ENCODE measurements around the gene IQSEC1. TPM values are rescaled to one million over a fixed set of nuclear protein-coding genes. Genes with fewer than 3 reads are reported as not detected.

The IQSEC1 gene
- total RNA-seq, 2 donors from 2014 or later = 53.5 to 60.7 TPM

DNA sequence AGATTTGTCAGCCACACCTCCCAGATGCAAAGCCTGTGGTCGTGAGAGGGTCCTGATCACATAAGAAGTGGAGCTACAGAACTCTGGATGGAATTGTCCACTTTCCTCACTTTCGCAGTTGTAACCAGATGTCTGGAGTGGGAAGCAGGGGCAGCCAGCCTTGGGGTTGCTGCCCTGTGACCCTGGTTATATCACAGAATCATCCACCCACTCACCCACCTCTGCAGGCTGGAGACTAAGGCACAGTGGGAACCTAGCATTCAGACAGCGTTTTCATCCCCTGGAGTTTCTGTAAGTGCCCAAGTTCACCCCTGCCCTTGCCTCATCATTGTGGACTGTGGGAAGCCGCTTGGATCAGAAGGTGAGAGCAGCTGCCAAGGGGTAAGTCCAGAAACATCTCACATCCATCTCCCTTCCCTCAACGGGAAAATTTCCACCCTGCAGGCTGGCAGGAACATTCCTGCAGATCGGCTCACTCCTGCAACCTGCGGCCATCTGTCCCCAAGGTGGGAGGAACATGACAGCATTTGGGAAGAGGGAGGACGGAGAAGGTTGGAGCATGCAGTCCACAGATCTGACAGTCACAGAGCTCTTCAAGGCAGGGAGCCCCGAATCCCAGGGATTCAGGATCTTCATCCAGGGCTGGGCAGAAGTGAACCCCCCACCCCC lies 2.9 kb upstream of the IQSEC1 start:
- intact Hi-C loops (cut with DNase I) = no loop called here
- DNase-seq (ENCODE audit: low spot score) = no peak

- no peak for DNase-seq (ENCODE audit: low spot score)
- intact Hi-C loops (cut with DNase I) = no loop called here
Measured at GRCh38 chr3:13075318-13075717, 2.1 kb upstream of the IQSEC1 start.

DNA sequence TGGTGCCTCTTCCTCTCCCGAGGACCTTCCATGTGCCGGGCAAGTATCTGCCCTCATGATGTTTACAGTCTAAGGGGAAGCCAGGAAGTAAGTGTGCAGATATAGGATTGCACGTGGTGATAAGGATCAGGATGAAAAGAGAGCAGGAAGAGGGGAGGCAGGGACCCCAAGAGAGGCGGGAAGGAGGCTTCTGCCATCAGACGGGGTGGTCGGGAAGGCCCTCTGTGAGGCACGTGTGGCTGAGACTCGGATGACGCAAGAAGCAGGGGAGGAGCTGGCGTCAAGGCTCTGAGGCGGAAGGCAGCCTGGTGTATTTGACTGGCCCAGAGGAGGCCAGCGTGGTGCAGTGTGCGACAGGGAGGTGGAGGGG lies 762 bp upstream of the IQSEC1 start:
- intact Hi-C loops (cut with DNase I) = no loop called here
- no peak for DNase-seq (ENCODE audit: low spot score)

GRCh38 chr3:13072600-13073325 lies 466 bp downstream of the IQSEC1 start:
- intact Hi-C loops (cut with DNase I) = no loop called here
- no peak for DNase-seq (ENCODE audit: low spot score)

- DNase-seq (ENCODE audit: low spot score) = no peak
- intact Hi-C loops (cut with DNase I) = no loop called here
Measured at GRCh38 chr3:13072239-13072599, 1.0 kb downstream of the IQSEC1 start.

GRCh38 chr3:13071695-13072094 lies 1.5 kb downstream of the IQSEC1 start:
- intact Hi-C loops (cut with DNase I) = no loop called here

DNA sequence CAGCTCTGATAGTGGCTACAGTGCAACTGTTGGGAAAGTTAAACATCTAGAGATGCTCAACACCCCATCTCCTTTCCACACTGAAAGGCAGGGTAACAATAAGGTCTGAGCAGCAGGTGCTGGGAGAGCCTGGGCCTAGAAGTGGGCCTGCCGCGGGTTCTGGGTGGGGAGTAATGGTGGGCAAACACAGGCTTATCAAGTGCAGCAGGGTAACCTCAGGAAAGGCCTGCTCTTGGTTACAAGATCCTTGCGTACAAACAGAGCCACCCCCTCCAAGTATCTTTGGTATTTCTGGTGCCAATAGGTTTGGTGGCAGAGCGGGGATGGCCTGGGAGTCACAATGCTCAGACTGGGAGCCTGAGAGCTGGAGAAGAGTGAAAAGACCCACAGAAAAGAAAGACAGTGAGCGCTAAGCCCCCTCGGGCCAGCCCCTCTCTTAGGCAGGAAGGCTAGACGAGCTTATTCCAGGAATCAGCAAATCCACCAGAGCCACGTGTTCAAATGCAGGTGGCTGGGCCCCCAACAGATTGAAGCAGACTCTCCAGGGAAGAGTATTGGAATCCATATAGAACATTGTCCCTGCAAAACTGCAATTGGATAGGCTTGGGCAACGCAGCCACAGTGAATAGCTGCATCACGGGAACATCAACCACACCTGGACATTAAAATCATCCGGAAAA lies 2.7 kb downstream of the IQSEC1 start:
- intact Hi-C loops (cut with DNase I) = no loop called here
- no peak for DNase-seq (ENCODE audit: low spot score)

More at GRCh38 chr3:13071695-13072094, 1.5 kb downstream of the IQSEC1 start:
- DNase-seq (ENCODE audit: low spot score) = no peak

- intact Hi-C loops (cut with DNase I) = no loop called here
Measured at GRCh38 chr3:13069495-13069894, 3.7 kb downstream of the IQSEC1 start.

DNA sequence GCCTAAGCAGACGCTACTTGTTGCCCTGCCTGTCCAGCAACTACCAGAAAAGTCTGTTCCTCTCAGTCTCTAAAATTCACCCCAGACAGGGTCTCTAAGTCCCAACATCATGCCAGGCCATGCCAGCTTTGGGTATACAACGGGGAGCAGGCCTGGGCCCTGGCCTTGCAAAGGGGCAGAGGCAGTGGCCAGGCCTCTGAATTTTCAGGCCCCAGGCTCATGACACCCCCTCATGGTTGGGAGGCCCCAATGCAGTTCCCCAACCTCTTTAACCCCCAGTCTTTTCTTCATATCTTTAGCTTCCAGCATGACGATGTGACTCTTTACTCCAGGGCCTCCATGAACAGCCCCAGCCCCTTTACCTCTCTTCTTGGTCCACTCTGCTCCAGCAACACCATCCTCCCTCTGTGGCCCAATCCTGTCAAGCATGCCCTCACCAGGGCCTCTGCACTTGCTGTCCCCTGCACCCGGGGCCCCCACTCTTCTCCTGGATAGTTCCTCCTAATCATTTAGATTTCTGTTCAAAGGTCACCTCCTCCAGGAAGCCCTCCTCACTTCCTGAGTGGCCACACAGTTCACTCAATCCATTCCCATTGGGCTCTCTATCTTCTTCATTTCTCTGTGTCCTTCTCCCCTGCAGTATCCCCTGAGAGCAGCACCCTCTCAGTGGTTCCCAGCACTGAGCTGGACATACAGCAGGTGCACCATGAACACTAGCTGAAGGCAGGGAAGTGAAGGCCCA lies 4.8 kb downstream of the IQSEC1 start:
- intact Hi-C loops (cut with DNase I) = no loop called here

More at GRCh38 chr3:13069495-13069894, 3.7 kb downstream of the IQSEC1 start:
- DNase-seq (ENCODE audit: low spot score) = no peak

DNA sequence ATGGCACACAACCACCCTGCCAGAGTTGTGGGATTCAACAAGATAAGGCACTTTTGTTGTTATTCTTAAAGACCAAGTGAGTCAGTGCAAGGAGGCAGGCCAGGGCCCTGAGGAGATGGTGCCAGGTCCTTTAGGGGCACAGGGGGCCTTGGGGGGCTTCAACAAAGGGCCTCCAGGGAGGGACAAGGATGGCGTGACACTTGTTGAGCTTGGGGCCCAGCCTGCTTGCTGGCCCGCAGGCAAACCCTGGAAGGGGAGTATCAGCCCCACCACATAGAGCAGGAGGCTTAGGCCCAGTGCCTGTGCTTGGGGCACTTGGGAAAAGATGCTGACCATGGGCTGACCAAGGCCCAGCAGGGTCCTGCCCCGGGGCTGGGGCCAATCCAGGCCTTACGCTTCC lies 5.5 kb downstream of the IQSEC1 start:
- intact Hi-C loops (cut with DNase I) = no loop called here
- no peak for DNase-seq (ENCODE audit: low spot score)

More for the DNA sequence above, 4.8 kb downstream of the IQSEC1 start:
- DNase-seq (ENCODE audit: low spot score) = no peak

GRCh38 chr3:13066834-13067233 lies 6.4 kb downstream of the IQSEC1 start:
- DNase-seq (ENCODE audit: low spot score) = no peak
- intact Hi-C loops (cut with DNase I) = no loop called here

DNA sequence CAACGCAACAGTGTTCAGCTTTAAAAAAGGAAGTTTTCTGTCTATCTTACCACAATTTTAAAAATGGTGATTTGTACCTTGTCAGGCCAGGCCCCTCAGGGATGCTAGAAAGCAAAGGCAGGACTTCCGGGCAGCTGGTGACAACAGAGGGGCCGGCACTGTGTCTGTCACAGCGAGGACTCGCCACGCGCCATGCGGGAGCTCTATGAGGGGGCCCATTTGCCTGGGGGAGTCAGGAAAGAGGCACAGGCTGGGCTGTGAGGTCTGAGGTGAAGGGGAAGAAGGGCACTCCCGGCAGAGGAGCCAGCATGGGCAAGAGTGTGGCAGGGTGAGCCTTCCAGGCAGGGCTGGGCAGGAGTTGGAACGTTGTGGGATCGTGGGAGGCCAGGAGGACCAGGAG lies 7.0 kb downstream of the IQSEC1 start:
- DNase-seq (ENCODE audit: low spot score) = no peak

GRCh38 chr3:13065727-13066126 lies 7.5 kb downstream of the IQSEC1 start:
- intact Hi-C loops (cut with DNase I) = no loop called here
- no peak for DNase-seq (ENCODE audit: low spot score)

More for the DNA sequence above, 7.0 kb downstream of the IQSEC1 start:
- intact Hi-C loops (cut with DNase I) = no loop called here

DNA sequence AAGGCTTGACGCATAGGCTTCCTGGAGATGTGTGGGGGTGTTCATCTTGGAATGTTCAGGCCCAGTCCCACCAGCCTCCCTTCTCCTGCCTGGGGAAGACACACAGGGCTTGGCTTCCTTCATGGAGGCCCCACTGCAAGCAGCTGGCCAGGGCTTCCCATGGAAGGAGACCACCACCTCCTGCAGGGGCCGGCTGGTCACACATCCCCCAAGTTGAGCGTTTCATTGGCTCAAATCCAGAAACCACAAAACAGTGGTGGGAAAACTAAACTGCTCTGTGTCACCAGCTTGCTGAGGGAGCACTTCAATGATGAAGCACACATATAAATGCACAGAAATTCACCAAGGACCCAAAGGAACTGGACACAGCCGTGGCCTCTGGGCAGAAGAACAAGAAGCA lies 8.3 kb downstream of the IQSEC1 start:
- intact Hi-C loops (cut with DNase I) = no loop called here
- no peak for DNase-seq (ENCODE audit: low spot score)

DNA sequence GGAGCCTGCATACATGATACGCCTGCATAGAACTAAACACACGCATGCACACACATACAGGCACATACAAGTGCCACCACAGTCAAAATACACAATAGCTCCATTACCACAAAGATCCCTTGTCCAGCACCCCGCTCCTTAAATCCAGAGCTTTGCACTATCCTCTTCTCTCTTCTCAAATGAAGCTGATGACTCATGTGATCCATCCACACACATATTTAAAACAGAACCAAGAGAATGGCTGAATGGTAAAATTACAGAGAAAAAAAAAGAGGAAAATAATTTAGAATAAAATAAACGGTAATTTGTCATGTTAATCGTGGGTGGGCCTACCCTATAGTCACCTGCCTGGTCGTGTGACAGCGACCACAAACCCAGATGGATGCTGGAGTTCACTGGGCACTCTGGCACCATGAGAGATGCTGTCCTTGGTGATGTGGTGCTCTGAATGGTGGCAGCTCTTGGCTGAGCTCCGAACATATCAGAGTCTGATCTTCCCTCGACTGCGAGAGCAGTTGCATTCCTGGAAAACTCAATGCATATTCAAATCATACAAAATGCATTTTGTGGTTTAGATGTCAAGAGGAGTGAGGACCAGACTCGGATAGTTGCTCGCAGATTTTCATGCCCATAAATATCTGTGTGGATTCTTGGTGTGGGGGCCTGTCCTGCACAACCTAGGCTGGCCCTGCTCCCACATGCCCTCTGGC lies 8.9 kb downstream of the IQSEC1 start:
- intact Hi-C loops (cut with DNase I) = no loop called here
- DNase-seq (ENCODE audit: low spot score) = no peak

- intact Hi-C loops (cut with DNase I) = no loop called here
- no peak for DNase-seq (ENCODE audit: low spot score)
Measured at GRCh38 chr3:13063225-13063624, 10.0 kb downstream of the IQSEC1 start.

- intact Hi-C loops (cut with DNase I) = no loop called here
- DNase-seq (ENCODE audit: low spot score) = no peak
Measured at GRCh38 chr3:13062647-13063046, 10.6 kb downstream of the IQSEC1 start.

GRCh38 chr3:13060341-13060910 lies 12.8 kb downstream of the IQSEC1 start:
- no peak for DNase-seq (ENCODE audit: low spot score)
- intact Hi-C loops (cut with DNase I) = no loop called here
